Ovary (tissue), 3 donors: ENCODE measurements around the gene KIF2A.

ENCODE experiments used
- POLR2A ChIP-seq: fragments of 450-650 bp; IDR thresholded peaks from one replicate; pipeline ENCODE4 v1.6.1; 2017; ENCODE audit warnings: antibody characterized with exemption, mild to moderate bottlenecking, moderate library complexity
- TF ChIP-seq, protein P1 (sequence below), 3 donors: fragments of 450-650 bp in 2 of 3; fragments of 200-600 bp in 1 of 3; IDR thresholded peaks; one replicate each; pipeline versions ENCODE4 v1.5.1 to v1.8.0; 2016 to 2022; ENCODE audit warnings: antibody characterized with exemption in 3 of 3, mild to moderate bottlenecking in 1 of 3
- donor health status: DM: no; HTN: no; CAD: no.

DNA sequence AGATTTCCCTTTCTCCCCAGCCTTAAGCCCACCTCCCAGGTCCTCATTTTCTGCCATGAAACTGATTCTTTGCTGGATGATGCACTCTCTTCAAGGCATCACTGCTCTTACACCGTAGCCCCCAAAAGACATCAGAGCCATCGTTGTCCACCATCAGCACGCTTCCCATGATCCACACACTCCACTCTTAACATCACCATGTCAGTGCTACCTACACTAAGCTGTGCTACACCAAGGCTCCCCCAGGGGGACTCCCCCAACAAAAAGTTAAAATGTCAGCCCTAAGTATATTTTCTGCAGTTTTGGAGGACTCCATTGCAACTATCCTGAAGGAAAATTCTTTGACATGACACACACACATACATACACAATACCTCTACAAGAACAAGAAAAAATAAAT is 34.1 kb upstream of the KIF2A start:
- no peak for TF ChIP-seq POLR2A
- TF ChIP-seq, protein P1, sequence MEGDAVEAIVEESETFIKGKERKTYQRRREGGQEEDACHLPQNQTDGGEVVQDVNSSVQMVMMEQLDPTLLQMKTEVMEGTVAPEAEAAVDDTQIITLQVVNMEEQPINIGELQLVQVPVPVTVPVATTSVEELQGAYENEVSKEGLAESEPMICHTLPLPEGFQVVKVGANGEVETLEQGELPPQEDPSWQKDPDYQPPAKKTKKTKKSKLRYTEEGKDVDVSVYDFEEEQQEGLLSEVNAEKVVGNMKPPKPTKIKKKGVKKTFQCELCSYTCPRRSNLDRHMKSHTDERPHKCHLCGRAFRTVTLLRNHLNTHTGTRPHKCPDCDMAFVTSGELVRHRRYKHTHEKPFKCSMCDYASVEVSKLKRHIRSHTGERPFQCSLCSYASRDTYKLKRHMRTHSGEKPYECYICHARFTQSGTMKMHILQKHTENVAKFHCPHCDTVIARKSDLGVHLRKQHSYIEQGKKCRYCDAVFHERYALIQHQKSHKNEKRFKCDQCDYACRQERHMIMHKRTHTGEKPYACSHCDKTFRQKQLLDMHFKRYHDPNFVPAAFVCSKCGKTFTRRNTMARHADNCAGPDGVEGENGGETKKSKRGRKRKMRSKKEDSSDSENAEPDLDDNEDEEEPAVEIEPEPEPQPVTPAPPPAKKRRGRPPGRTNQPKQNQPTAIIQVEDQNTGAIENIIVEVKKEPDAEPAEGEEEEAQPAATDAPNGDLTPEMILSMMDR (IDR thresholded peaks at IDR 0.05): no peak
